Neuronal stem cell (in vitro differentiated cells): ENCODE results near the gene TMEM120A.
A peak's percentile ranks its signal among the peaks of the same experiment; 100 is the strongest.
"Not testable (repeated sequence)": the region's sequence is repeated elsewhere in the genome, so short reads cannot be mapped to it uniquely, and the experiment has no call there.

Experiments
- DNase-seq: peaks from one replicate; pipeline ENCODE4 v3.0.0-alpha.2; 2013; ENCODE audit warnings: low spot score
- H2AFZ ChIP-seq: one replicate; pipeline ENCODE4 v1.6.1; 2013; ENCODE audit warnings: mild to moderate bottlenecking, low read length, inconsistent platforms
- H2AK5ac ChIP-seq: 2 replicates; pipeline ENCODE4 v1.6.1; 2013; ENCODE audit warnings: low read depth, mild to moderate bottlenecking, inconsistent platforms, low read length, moderate library complexity, mixed read lengths
- H2BK120ac ChIP-seq: 2 replicates; pipeline ENCODE4 v1.6.1; 2013; ENCODE audit warnings: low read depth, mild to moderate bottlenecking, inconsistent platforms, low read length, moderate library complexity, mixed read lengths
- H2BK12ac ChIP-seq: one replicate; pipeline ENCODE4 v1.6.1; 2013; ENCODE audit warnings: low read length, inconsistent platforms
- H2BK15ac ChIP-seq: 2 replicates; pipeline ENCODE4 v1.6.1; 2013; ENCODE audit warnings: mild to moderate bottlenecking, low read length, inconsistent platforms, mixed read lengths
- H2BK5ac ChIP-seq: one replicate; pipeline ENCODE4 v1.6.1; 2013; ENCODE audit warnings: inconsistent platforms, mild to moderate bottlenecking, low read length, moderate library complexity
- H3K14ac ChIP-seq: one replicate; pipeline ENCODE4 v1.6.1; 2013; ENCODE audit warnings: low read length, inconsistent platforms
- H3K18ac ChIP-seq: 2 replicates; pipeline ENCODE4 v1.6.1; 2013; ENCODE audit warnings: low read length, inconsistent platforms
- H3K23ac ChIP-seq: 2 replicates; pipeline ENCODE4 v1.6.1; 2013; ENCODE audit warnings: low read depth, mild to moderate bottlenecking, mixed read lengths, low read length, inconsistent platforms; ENCODE audit not compliant: poor library complexity
- H3K27ac ChIP-seq: replicated peaks from 3 replicates; pipeline ENCODE4 v1.5.1; 2013; ENCODE audit warnings: low read length, inconsistent platforms
- H3K27me3 ChIP-seq, 3 experiments: 2 replicates each; pipeline ENCODE4 v1.6.1; 2013; ENCODE audit warnings: low read length in 3 of 3, mild to moderate bottlenecking in 2 of 3, inconsistent platforms in 1 of 3, low read depth in 1 of 3, mixed read lengths in 1 of 3, moderate library complexity in 1 of 3; ENCODE audit not compliant: control insufficient read depth in 3 of 3, insufficient read depth in 3 of 3
- H3K36me3 ChIP-seq, 2 donors: replicated peaks in 1 of 2; 2 replicates each; pipeline ENCODE4 v1.6.1; 2013; ENCODE audit warnings: low read length in 2 of 2; ENCODE audit not compliant: control insufficient read depth in 2 of 2, insufficient read depth in 2 of 2
- H3K4ac ChIP-seq: 2 replicates; pipeline ENCODE4 v1.6.1; 2013; ENCODE audit warnings: inconsistent platforms, mild to moderate bottlenecking, low read length, moderate library complexity
- H3K4me1 ChIP-seq, 2 donors: 1 replicate in 1 of 2; 2 replicates in 1 of 2; pipeline ENCODE4 v1.6.1; 2013; ENCODE audit warnings: low read length in 2 of 2, low read depth in 1 of 2; ENCODE audit not compliant: control insufficient read depth in 2 of 2, insufficient read depth in 1 of 2
- H3K4me2 ChIP-seq: one replicate; pipeline ENCODE4 v1.6.1; 2013; ENCODE audit warnings: mild to moderate bottlenecking, low read length, inconsistent platforms; ENCODE audit not compliant: insufficient read depth, poor library complexity, severe bottlenecking
- H3K4me3 ChIP-seq, 2 donors: 2 replicates each; pipeline ENCODE4 v1.5.1; 2013; ENCODE audit warnings: low read length in 2 of 2, mild to moderate bottlenecking in 2 of 2, inconsistent platforms in 1 of 2, moderate library complexity in 1 of 2
- H3K79me1 ChIP-seq: one replicate; pipeline ENCODE4 v1.6.1; 2013; ENCODE audit warnings: low read depth, mild to moderate bottlenecking, inconsistent platforms, low read length, moderate library complexity
- H3K9ac ChIP-seq: one replicate; pipeline ENCODE4 v1.6.1; 2013; ENCODE audit warnings: mild to moderate bottlenecking, low read depth, low read length, inconsistent platforms; ENCODE audit not compliant: poor library complexity
- H3K9me3 ChIP-seq, 2 donors: replicated peaks in 1 of 2; 2 replicates each; pipeline versions ENCODE3 to v1.6.1; 2013; ENCODE audit warnings: low read length in 2 of 2, mild to moderate bottlenecking in 2 of 2, inconsistent platforms in 1 of 2, low read depth in 1 of 2, mixed read lengths in 1 of 2, moderate library complexity in 1 of 2; ENCODE audit not compliant: control insufficient read depth in 2 of 2, insufficient read depth in 1 of 2
- H4K8ac ChIP-seq: one replicate; pipeline ENCODE4 v1.6.1; 2013; ENCODE audit warnings: low read depth, mild to moderate bottlenecking, inconsistent platforms, low read length, moderate library complexity
- H4K91ac ChIP-seq: one replicate; pipeline ENCODE4 v1.6.1; 2013; ENCODE audit warnings: low read length, low read depth, mild to moderate bottlenecking, inconsistent platforms; ENCODE audit not compliant: poor library complexity
- WGBS, 2 donors: extraction: QIAGEN DNeasy Blood & Tissue Kit; methylation state at CpG; one replicate each; pipeline ENCODE4 v1.1.7; 2013; ENCODE audit warnings: missing lambda C conversion rate in 2 of 2, mixed read lengths in 1 of 2; ENCODE audit not compliant: insufficient read length in 2 of 2, insufficient replicate concordance in 1 of 2; ENCODE audit errors: extremely low coverage in 2 of 2; 5-methylcytosine and 5-hydroxymethylcytosine counted together

Gene TMEM120A

GRCh38 chr7:76008156-76008687, 13.8 kb upstream of the TMEM120A start:
- Histone ChIP-seq H3K9me3 (no peaks in the 10 kb centered on the region), H4K91ac (no peak overlapping the region), H3K27me3 (no peaks in the 10 kb centered on the region), H4K8ac (no peak overlapping the region), H2BK5ac (no peak overlapping the region), H3K18ac (no peak overlapping the region), H2AK5ac (no peak overlapping the region), H2BK12ac (peak overlapping the region; percentile 16), H3K79me1 (no peaks in the 10 kb centered on the region), H3K4ac (no peak overlapping the region), H3K4me1 (no peaks in the 10 kb centered on the region), H3K14ac (no peak overlapping the region), H2BK120ac (no peak overlapping the region), H3K9ac (no peak overlapping the region), H3K36me3 (peaks cover 13 to 35% of the 10 kb centered on the region in 2 donors), H3K4me2 (no peak overlapping the region), H3K4me3 (no peak overlapping the region), H3K23ac (no peak overlapping the region), H2AFZ (no peak overlapping the region), H2BK15ac (no peak overlapping the region), H3K27ac (no peak overlapping the region)
- WGBS, 2 donors, result no CpG with 5 or more reads among the region's 8 CpGs
- DNase-seq, result no peak

GRCh38 chr7:76005004-76005403, 10.6 kb upstream of the TMEM120A start:
- not testable (repeated sequence) for H2BK15ac ChIP-seq, H4K91ac ChIP-seq, H3K14ac ChIP-seq, H3K27me3 ChIP-seq, H2AK5ac ChIP-seq, H3K4me2 ChIP-seq, H3K9me3 ChIP-seq, DNase-seq, H2BK120ac ChIP-seq, H3K4me1 ChIP-seq, H3K23ac ChIP-seq, H2BK5ac ChIP-seq, H3K79me1 ChIP-seq, H2BK12ac ChIP-seq, H3K4ac ChIP-seq, H2AFZ ChIP-seq, H4K8ac ChIP-seq, H3K9ac ChIP-seq, H3K4me3 ChIP-seq, H3K18ac ChIP-seq, H3K27ac ChIP-seq
- H3K36me3 ChIP-seq, result peaks cover 21 to 49% of the 10 kb centered on the region in 2 donors
- no CpG with 5 or more reads among the region's 4 CpGs for WGBS, 2 donors

- no peak overlapping the region for H2AFZ ChIP-seq
- H3K4me1 ChIP-seq, result no peaks in the 10 kb centered on the region
- no peaks in the 10 kb centered on the region for H3K79me1 ChIP-seq
- H3K18ac ChIP-seq, result no peak overlapping the region
- no peak overlapping the region for H4K91ac ChIP-seq
- H3K27ac ChIP-seq, result no peak overlapping the region
- H2AK5ac ChIP-seq, result no peak overlapping the region
- DNase-seq, result no peak
- no peak overlapping the region for H3K14ac ChIP-seq
- H3K9me3 ChIP-seq, result no peaks in the 10 kb centered on the region
- H3K4me2 ChIP-seq, result no peak overlapping the region
- no peaks in the 10 kb centered on the region for H3K27me3 ChIP-seq
- no peak overlapping the region for H4K8ac ChIP-seq
- H3K9ac ChIP-seq, result no peak overlapping the region
- WGBS, 2 donors, result no CpG with 5 or more reads among the region's 10 CpGs
- no peak overlapping the region for H2BK5ac ChIP-seq
- H3K23ac ChIP-seq, result no peak overlapping the region
- H3K4ac ChIP-seq, result no peak overlapping the region
- H3K4me3 ChIP-seq, result no peak overlapping the region
- no peak overlapping the region for H2BK12ac ChIP-seq
- H2BK15ac ChIP-seq, result no peak overlapping the region
- peaks cover 21 to 48% of the 10 kb centered on the region in 2 donors for H3K36me3 ChIP-seq
- H2BK120ac ChIP-seq, result no peak overlapping the region
These were observed 9.0 kb upstream of the TMEM120A start for GRCh38 chr7:76003351-76003750.

- Histone ChIP-seq H3K79me1 (no peaks in the 10 kb centered on the region), H2BK15ac (no peak overlapping the region), H3K27me3 (no peaks in the 10 kb centered on the region), H3K4ac (no peak overlapping the region), H4K91ac (no peak overlapping the region), H3K4me2 (no peak overlapping the region), H2BK5ac (no peak overlapping the region), H2BK120ac (no peak overlapping the region), H3K4me3 (no peak overlapping the region), H3K9ac (no peak overlapping the region), H2AFZ (no peak overlapping the region), H3K4me1 (no peaks in the 10 kb centered on the region), H3K23ac (no peak overlapping the region), H3K36me3 (peaks cover 21 to 48% of the 10 kb centered on the region in 2 donors), H4K8ac (no peak overlapping the region), H3K9me3 (no peaks in the 10 kb centered on the region), H3K14ac (no peak overlapping the region), H3K18ac (no peak overlapping the region), H2BK12ac (no peak overlapping the region), H2AK5ac (no peak overlapping the region), H3K27ac (no peak overlapping the region)
- DNase-seq, result no peak
- no CpG with 5 or more reads among the region's 3 CpGs for WGBS, 2 donors
These were observed 8.4 kb upstream of the TMEM120A start for GRCh38 chr7:76002822-76003221.
